ACHN (cell line): ENCODE results near the gene SCAI.
A peak's percentile ranks its signal among the peaks of the same experiment; 100 is the strongest.
"Not testable (repeated sequence)": the region's sequence is repeated elsewhere in the genome, so short reads cannot be mapped to it uniquely, and the experiment has no call there.

Experiments used
- DNase-seq: peaks from one replicate; pipeline ENCODE4 v3.0.0-alpha.2; 2015
- in situ Hi-C: cut with HindIII; loops from 2 replicates; pipeline ENCODE4 v1.10.0; 2017; ENCODE audit warnings: low sequenced_read_pairs, low pct_ligation_motif_present, low pct_unique_long_range_greater_than_20kb

Gene SCAI

DNA sequence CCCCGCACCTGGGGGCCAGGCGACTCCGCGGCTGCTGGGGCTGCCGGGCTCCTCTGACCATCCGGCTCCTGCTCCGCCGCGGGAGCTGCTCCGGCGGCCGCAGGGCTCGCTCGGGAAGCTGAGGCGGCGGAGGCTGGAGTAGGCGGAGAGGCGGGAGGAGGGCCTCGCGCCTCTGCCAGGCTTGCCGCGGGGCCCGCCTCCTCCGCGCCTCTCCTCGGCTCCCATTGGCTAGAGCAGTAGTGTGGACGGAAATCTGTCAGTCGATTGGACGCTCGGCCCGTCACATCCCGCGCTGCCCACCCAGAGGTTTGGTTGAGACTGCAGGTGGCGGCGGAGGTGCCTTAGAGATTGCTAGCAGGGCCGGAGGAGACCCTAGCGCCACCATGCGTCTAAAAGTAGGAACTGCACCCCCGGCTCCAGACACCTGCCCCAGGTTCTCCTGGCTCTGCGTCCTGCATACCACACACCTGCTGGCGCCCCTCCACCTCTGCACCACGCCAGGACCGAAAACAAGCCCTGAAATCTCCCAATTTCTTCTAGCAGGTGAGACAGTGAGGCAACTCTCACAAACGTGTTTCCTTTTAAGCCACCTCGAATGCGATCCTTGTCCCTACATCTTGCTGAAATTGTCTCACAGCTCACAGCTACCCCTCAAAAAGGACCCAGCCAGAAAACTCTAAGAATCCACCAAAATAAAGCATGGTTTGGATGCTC lies at the start of gene SCAI:
Gene SCAI, minus strand, starts transcription at position 152 of the 714 bp plus-strand sequence. Its CDS starts 91 bp downstream, at position 61.
- peak; percentile 98 for DNase-seq
- in situ Hi-C loops = no loop called here

DNA sequence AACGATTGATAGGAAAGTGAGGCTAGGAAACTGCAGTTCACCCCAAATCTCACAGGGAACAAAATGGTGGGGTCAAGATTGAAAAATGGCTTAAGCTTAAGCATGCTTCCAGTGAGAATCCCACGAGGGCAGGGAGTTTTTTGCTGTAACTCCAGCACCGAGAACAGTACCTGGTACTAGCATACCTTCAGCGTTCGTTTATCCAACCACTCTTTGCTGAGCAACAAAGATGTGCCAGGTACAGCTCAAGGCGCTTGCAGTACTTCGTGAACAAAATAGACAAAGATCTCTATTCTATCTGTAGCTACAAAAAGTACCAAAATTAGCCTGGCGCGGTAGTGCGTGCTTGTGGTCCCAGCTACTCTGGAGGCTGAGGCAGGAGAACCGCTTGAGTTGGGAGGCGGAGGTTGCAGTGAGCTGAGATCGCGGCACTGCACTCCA lies 47.1 kb upstream of the SCAI start:
- no peak for DNase-seq
- in situ Hi-C loops = no loop called here

DNA sequence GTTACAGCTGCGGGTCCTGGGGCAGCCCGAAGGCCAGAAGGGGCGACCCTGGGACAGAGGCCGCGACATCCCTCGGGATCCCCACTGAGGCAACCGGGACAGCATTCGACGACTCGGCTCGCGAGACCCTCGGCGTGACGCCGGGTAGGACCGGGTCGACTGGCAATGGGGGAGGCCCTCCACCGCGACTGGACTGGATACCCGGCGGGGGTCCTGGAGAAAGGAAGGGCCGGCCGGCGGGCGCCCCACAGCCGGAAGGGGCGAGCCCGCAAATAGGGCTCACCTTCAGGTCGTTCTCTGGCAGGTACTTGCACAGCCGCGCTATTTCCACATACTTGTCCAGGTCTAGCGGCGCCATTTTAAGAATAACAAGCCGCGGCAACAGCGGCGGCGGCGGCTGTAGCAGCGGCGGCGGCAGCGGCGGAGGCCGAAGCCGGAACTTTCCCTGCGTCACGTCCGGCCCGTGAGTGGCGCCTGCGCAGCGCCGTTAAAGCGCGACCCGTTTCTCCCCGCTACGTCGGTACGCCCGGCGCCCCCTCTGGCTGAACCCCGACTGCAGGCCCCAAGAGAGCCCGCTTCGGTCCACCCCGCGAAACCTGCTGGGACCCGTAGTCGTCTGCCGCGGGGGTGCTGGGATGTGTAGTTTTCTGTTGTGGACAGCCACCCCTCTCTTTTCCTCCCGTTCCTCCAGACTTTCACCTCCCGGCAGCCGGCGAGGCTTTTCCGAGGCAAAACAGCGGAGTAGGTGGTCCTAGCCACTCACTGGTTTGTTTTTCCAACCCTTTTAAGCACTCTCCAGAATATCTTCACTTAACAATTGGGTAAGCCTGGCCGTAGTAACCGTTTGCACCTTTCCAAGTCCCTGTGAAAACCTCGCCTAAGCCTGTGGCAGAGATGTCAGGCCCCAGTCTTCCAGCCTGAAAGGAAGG lies 46.3 kb upstream of the SCAI start, which contains the start of gene PPP6C:
Gene PPP6C, minus strand, starts transcription at position 443 of the 929 bp plus-strand sequence. Its CDS starts 85 bp downstream, at position 358.
- peak; percentile 93 for DNase-seq
- in situ Hi-C loops = no loop called here

DNA sequence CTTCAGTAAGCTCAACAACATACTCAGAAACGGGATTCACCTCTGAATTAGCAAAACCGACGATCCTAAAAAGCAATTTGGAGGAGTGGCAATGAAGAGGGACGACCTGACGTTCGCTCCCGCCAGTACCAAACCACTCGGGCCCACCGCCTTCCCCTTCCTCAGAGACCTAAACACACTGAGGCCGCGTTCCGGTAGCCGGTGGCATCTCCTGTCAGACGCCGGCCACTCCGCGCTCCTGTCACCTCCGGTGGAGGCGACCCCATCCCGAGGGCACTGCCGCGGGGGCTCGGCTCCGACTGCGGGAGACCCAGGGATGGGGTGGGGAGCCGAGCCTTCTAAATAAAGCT lies 45.7 kb upstream of the SCAI start:
- DNase-seq = no peak
- in situ Hi-C loops = no loop called here

DNA sequence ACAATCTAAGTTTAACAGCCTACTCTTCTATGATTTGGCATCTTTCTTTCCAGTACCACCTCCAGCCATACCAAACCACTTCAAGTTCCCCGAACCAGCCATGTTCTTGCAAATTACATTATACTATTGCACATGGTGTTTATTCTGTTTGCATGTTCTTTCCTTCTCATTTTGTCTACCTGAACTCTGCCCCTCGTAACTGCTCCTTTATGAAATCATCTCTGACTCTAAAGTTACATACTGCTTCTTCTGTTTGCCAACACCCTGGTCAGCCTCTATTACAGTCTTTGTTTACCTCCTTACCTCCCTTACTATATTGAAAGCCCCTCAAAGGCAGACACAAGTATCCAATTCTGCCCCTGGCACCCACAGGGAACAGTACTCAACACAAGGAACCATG lies 40.2 kb upstream of the SCAI start:
- in situ Hi-C loops = no loop called here
- DNase-seq = no peak

DNA sequence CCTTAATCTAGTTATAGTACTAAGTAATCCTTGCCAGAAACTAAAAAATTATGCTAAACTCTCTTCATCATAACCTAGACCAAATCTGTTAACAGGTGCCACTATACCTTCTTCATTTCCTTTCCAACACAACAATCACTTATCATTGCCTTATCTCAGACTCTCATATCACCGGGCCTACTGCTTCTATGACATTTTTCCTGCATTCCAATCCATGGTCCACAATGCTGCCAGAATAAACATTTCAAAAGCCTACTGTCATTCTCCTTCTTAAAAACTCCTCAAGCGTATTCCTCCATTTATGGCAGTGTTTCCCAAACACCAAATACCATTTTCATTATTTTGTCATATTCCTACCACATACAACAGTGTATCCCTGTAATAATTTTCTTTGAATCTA lies 39.7 kb upstream of the SCAI start:
- in situ Hi-C loops = no loop called here
- DNase-seq = no peak

DNA sequence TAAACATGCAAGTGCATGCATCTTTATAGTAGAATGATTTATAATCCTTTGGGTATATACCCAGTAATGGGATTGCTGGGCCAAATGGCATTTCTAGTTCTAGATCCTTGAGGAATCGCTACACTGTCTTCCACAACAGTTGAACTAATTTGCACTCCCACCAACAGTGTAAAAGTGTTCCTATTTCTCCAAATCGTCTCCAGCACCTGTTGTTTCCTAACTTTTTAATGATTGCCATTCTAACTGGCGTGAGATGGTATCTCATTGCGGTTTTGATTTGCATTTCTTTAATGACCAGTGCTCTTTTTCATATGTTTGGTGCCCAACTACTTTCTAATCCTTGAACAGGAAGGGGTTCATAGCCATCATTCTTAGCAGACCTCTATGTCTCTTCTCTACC lies 38.4 kb upstream of the SCAI start:
- in situ Hi-C loops, DNase-seq: not testable (repeated sequence)

DNA sequence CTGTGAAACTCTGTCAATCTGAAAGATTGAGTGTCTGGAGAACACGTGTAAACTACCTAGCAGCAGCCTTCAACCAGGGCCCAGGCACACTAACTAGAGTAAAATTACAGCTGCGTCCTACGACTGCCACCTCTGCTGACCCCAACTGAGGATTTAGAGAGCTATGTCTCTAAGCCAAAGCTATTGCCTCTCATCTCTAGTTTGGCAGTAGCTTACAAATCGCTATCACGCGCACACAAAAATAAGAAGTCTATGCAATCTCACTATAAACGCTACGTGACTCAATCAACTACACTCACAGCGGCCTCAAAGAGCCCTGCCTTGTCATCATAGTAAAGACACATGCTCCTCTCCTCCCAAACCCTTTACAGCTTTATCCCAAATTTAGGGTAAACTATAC lies 37.5 kb upstream of the SCAI start:
- in situ Hi-C loops = no loop called here
- no peak for DNase-seq

DNA sequence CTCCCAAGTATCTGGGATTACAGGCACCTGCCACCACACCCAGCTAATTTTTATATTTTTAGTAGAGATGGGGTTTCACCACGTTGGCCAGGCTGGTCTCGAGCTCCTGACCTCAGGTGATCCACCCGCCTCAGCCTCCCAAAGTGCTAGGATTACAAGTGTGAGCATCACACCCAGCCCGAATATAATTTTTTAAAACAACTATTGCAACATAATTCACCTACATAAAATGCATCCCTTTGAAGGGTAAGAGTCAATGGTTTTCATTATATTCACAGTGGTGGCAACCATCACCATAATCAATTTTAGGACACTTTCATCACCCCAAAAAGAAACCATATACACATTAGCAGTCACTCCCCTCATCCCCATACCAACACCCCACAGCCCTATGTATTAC lies 36.4 kb upstream of the SCAI start:
- DNase-seq, in situ Hi-C loops: not testable (repeated sequence)

DNA sequence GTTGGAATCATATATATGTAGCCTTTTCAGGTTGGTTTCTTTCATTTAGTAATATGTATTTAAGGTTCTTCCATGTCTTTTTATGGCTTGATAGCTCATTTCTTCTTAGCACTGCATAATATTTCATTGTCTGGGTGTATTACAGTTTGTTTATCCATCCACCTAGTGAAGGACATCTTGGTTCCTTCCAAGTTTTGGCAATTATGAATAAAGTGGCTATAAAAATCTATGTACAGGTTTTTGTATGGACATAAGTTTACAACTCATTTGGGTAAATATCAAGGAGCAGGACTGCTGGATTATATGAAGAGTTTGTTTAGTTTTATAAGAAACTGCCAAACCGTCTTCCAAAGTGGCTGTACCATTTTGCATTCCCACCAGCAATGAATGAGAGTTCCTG lies 34.6 kb upstream of the SCAI start:
- in situ Hi-C loops = no loop called here
- DNase-seq = no peak

DNA sequence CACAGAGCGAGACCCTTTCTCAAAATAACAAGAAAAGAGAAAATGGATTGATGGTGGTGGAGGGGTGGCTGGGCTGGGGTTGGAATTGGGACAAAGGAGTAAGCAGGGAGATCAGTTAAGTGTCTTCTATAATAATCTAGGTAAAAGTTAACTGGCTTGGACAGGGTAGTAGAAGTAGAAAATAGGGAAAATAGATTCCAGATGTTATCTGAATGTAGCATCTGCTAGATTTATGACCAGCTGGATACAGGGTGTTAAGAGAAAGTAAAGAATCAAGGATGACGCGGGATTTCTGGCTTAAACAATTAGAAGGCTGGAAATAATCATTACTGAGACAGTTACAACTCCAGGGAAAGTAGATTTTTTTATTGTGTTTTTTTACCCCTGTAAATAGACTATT lies 33.3 kb upstream of the SCAI start:
- DNase-seq = no peak
- in situ Hi-C loops = no loop called here

DNA sequence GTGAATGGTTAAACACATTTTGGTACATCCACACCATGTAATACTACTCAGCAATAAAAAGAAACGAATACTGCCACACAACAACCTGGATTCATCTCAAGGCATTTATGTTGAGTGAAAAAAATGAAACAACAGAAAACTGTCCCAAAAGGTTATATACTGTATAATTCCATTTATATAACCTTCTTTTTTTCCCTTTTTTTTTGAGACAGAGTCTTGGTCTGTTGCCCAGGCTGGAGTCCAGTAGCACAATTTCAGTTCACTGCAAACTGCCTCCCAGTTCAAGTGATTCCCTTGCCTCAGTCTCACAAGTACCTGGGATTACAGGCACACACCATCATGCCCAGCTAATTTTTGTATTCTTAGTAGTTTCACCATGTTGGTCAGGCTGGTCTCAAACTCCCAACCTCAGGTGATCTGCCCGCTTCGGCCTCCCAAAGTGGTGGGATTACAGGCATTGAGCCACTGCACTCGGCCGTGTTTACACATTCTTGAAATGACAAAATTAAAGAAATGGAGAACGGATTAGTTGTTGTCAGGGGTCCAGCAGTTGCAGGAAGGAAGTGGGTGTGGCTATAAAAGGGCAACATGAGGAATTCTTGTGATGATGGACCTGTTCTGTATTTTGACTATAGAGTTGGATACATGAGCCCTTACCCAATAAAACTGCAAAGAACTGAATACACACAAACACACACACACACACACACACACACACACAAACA lies 28.9 kb upstream of the SCAI start:
- in situ Hi-C loops = no loop called here
- DNase-seq = no peak

DNA sequence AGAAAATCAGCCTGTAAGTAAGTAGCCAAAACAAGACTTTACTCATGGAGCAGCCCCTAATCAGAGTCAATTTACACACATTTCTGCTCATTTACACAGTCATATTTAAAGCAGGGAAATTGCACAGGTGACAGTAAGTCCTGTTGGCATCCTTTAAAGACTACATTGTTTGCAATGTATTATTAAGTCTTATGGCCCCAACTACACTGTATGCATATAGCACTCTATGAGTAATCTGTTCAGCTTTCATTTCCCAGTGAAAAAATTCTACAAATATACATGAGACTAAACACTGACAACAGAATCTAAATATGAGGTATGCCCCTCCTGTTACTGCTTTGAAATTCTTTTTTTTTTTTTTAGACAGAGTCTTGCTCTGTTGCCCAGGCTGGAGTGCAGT lies 26.6 kb upstream of the SCAI start:
- in situ Hi-C loops = no loop called here
- DNase-seq = no peak

DNA sequence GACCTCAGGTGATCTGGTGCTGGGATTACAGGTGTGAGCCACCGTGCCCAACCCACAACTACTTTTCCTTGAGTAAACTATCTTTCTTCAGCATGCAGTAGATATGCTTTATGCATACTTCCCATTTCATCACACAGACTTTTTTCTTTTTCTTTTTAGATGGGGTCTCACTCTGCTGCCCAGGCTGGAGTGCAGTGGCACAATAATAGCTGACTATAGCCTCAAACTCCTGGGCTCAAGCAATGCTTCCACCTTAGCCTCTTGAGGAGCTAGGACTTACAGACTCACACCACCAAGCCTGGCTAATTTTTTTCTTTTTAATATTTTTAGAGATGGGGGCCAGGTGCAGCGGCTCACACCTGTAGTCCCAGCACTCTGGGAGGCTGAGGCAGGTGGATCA lies 23.4 kb upstream of the SCAI start:
- DNase-seq = no peak
- in situ Hi-C loops = no loop called here

DNA sequence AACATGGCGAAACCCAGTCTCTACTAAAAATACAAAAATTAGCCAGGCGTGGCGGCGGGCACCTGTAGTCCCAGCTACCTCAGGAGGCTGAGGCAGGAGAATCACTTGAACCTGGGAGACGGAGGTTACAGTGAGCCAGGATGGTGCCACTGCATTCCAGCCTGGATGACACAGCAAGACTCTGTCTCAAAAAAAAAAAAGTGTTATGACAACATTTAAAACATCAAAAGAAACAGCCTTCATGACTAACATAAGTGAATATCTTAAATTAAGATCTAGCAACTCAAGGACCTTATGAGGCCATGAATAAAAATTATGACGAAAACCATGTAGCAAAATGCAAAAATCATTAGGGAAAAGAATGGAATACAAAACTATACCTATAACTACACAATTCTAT lies 19.6 kb upstream of the SCAI start:
- DNase-seq, in situ Hi-C loops: not testable (repeated sequence)

DNA sequence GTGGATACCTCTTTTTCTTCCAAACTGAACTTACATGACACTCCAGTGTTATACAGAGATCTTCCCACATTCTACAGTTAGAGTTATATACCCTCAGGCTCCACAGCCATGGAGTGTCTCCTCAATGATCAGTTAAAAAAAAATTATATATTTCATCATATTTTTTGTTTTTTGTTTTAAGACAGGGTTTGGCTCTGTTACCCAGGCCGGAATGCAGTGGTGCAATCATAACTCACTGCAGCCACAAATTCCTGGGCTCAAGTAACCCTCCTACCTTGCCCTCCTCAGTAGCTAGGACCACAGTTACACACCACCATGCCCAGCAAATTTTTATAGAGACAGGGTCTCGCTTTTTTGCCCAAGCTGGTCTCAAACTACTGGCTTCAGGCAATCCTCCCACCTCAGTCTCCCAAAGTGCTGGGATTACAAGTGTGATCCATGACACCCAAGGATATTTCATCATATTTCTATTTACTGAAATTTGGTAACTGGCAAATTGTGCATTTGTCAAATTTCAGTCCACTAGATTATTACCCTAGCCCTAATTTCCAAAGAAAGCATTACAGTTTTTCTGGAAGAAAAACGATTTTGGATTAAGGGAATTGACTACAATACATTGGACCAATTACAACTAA lies 18.1 kb upstream of the SCAI start:
- no peak for DNase-seq
- in situ Hi-C loops = no loop called here

DNA sequence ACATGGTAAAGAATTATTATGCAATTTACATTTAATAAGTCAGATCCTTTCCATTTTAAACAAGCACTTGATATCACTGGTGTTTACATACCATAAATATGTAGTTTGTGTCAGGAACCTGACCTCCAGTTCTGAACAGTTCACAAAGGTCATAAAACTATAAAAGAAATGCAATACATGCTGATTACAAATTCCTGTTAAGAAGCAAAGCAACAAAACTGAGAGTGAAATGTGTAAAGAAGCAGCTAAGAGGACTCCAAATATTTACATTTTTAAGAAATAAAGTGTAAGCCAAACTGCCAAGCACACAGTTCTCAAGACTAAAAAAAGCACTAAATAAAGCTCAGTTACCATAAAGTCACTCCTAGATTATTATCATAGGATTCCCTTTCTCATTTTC lies 17.4 kb upstream of the SCAI start:
- DNase-seq = no peak
- in situ Hi-C loops = no loop called here

DNA sequence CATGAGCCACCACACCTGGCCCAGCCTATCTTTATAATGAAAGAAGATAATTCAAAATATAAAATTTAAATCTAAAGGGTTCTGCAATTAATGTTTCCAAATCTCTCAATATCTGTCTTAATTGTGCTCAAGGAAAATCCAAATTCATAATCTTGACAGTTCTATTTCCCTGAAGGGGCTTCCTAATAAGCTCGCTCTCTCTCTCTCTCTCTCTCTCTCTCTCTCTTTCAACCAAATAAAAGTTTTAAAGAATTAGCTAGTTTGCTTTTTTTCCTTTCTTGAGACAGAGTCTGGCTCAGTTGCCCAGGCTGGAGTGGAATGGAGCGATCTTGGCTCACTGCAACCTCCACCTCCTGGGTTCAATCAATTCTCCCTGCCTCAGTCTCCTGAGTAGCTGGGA lies 13.2 kb upstream of the SCAI start:
- in situ Hi-C loops = no loop called here
- DNase-seq = no peak
